ENCODE data around the gene ADAM10. TPM values are rescaled to one million over a fixed set of nuclear protein-coding genes. Genes with fewer than 3 reads are reported as not detected.

The ADAM10 gene, protein sequence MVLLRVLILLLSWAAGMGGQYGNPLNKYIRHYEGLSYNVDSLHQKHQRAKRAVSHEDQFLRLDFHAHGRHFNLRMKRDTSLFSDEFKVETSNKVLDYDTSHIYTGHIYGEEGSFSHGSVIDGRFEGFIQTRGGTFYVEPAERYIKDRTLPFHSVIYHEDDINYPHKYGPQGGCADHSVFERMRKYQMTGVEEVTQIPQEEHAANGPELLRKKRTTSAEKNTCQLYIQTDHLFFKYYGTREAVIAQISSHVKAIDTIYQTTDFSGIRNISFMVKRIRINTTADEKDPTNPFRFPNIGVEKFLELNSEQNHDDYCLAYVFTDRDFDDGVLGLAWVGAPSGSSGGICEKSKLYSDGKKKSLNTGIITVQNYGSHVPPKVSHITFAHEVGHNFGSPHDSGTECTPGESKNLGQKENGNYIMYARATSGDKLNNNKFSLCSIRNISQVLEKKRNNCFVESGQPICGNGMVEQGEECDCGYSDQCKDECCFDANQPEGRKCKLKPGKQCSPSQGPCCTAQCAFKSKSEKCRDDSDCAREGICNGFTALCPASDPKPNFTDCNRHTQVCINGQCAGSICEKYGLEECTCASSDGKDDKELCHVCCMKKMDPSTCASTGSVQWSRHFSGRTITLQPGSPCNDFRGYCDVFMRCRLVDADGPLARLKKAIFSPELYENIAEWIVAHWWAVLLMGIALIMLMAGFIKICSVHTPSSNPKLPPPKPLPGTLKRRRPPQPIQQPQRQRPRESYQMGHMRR
- total RNA-seq (10 to 100 TPM; 30.6 to 96.2 (median 37.6) TPM), polyA plus RNA-seq (10 to 100 TPM in 1 of 2 donors, 1 to 10 TPM in 1; 6.1 to 13.0 TPM)

DNA sequence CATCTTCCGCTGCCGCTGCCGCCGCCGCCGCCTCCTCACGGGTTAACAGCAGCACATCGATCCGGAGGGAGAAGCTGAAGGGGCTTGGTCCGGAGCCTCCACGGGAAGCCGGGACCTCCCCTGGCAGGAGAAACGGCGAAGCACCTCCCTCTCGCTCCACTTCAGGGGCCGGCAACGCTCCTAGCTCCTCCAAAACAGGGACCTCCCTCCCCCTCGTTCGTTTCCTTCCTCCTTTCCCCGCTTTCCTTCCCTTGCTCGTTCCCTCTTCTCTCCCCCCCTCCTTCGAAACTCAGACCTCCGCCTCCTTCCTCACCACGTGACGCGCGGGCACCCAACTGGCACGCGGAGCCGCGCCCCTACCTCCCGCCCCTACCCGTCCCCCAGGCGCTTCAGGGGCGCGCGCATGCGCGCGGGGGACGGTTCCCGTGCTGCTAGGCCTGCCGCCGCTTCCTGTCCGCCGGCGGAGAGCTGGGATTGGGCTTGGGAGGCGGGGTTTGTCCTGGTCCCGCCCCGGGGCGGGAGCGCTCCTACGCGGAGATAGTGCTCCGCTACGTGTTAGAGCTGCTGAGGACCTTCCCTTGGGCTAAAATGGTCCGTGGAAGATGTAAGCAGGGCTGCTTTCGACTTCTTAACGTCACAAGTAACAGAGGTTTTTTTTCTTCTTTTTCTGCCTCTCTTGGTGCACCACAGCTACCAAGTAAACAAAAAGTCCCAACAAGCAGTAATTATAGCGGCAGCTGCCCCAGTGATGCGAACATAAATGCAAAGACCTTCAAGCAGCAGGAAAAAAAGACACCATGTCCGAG, at the start of gene ADAM10:
Gene ADAM10, minus strand, starts transcription at position 176 of the 806 bp plus-strand sequence. Its CDS starts 173 bp downstream, at position 3.
- WGBS, 2 donors, result 1% methylated on average over 57 to 62 of the region's 62 CpGs
- TF ChIP-seq, protein P1, sequence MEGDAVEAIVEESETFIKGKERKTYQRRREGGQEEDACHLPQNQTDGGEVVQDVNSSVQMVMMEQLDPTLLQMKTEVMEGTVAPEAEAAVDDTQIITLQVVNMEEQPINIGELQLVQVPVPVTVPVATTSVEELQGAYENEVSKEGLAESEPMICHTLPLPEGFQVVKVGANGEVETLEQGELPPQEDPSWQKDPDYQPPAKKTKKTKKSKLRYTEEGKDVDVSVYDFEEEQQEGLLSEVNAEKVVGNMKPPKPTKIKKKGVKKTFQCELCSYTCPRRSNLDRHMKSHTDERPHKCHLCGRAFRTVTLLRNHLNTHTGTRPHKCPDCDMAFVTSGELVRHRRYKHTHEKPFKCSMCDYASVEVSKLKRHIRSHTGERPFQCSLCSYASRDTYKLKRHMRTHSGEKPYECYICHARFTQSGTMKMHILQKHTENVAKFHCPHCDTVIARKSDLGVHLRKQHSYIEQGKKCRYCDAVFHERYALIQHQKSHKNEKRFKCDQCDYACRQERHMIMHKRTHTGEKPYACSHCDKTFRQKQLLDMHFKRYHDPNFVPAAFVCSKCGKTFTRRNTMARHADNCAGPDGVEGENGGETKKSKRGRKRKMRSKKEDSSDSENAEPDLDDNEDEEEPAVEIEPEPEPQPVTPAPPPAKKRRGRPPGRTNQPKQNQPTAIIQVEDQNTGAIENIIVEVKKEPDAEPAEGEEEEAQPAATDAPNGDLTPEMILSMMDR (IDR thresholded peaks at IDR 0.05), result no peak
- H3K27ac ChIP-seq, result peak within 1 kb of the TSS; percentile 75 to 97 (median 90)
- H3K4me1 ChIP-seq, result peaks cover 0 to 22% (median 10%) of the 10 kb centered on the region in 3 donors
- no peaks in the 10 kb centered on the region for H3K27me3 ChIP-seq
- DNase-seq (peak; percentile 99 to 100 (median 99)), FAIRE-seq (no peak), ATAC-seq (peak; percentile 93 to 99 (median 97))
- no peaks in the 10 kb centered on the region for H3K36me3 ChIP-seq
- intact Hi-C loops (cut with DNase I), result loop anchor here in 1 of 3 donors (10.0 kb wide), 2 partner anchors 315 to 485 kb away; partner anchors contain the start of gene LIPC
- H3K9me3 ChIP-seq, result no peaks in the 10 kb centered on the region
- H3K4me3 ChIP-seq, result peak within 1 kb of the TSS; percentile 73 to 98 (median 89)

DNA sequence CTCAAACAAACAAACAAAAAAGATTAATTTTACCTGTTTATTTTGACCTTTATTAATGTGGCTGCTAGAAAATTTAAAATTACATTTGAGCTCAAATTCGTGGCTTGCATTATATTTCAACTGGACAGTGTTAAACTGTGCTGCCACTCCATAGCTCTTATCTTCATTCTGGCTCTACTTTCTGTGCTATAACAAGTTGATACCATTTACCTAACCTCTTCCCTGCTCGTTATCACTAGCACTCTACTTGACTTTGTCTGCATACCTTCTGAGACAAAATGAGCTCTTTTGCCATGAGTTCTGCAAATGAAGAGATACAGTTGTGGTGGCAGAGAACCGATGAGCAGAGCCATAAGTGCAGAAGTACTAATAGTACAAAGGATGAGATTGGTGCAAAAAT, 48.0 kb upstream of the ADAM10 start:
- DNase-seq (no peak), FAIRE-seq (no peak), ATAC-seq (no peak)
- no peaks in the 10 kb centered on the region for H3K4me1 ChIP-seq
- no peaks in the 10 kb centered on the region for H3K27me3 ChIP-seq
- H3K27ac ChIP-seq, result no peak overlapping the region
- 62 to 66% methylated on average over 3 of the region's 3 CpGs for WGBS, 2 donors
- TF ChIP-seq, protein P1 (IDR thresholded peaks at IDR 0.05), result no peak
- H3K4me3 ChIP-seq, result no peak overlapping the region
- no peaks in the 10 kb centered on the region for H3K9me3 ChIP-seq
- peaks cover 0 to 3% (median 0%) of the 10 kb centered on the region in 3 donors for H3K36me3 ChIP-seq
- intact Hi-C loops (cut with DNase I), result no loop called here

DNA sequence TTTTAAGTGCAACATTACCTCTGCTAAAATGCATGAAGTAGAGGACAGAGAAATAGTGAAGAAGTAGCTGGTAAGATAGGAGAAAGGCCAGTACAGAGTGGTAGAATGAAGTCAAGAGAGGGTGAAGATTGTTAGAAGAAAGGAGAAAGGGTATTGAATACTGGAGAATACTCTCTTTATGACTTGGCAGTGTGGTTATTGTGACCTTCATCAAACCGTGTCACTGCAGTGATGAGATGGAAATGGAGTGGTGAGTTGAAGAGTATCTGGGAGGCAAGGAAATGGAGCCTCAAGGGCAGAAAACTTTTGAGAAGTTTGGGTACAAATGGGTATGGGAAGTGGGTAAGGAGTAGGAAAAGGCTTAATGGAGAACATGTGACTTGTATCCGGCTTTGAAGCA, 46.3 kb upstream of the ADAM10 start:
- intact Hi-C loops (cut with DNase I), result no loop called here
- no peaks in the 10 kb centered on the region for H3K4me1 ChIP-seq
- H3K4me3 ChIP-seq, result no peak overlapping the region
- 66 to 68% methylated on average over 2 of the region's 2 CpGs for WGBS, 2 donors
- FAIRE-seq (no peak), ATAC-seq (no peak), DNase-seq (no peak)
- TF ChIP-seq, protein P1 (IDR thresholded peaks at IDR 0.05), result no peak
- H3K36me3 ChIP-seq, result peaks cover 0 to 3% (median 0%) of the 10 kb centered on the region in 3 donors
- H3K27me3 ChIP-seq, result no peaks in the 10 kb centered on the region
- no peak overlapping the region for H3K27ac ChIP-seq
- no peaks in the 10 kb centered on the region for H3K9me3 ChIP-seq

DNA sequence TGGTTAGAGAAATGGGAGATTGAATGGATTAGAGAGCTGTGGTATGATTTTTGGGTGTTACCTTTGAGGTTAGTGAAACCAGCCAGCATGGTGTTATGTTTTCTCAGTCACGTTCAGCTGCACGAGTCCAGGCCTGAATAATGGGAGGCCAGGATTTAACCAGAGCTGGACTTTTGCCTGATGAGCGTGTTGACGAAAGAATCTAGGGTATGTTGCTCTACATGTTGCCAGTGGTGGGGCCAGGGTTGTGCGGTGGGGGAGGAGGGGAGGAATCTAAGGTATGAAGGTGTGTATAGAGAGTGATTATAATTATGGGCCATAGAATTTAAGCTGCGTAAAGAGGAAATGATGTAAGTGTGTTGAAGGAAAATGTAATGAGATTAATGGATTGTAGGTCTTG, 44.4 kb upstream of the ADAM10 start:
- ATAC-seq, result peak in 2 of 4 donors; percentile 25 to 35
- DNase-seq, result peak in 1 of 6 donors; percentile 7
- 70 to 75% methylated on average over 6 of the region's 6 CpGs for WGBS, 2 donors
- Histone ChIP-seq H3K4me1 (no peaks in the 10 kb centered on the region), H3K27me3 (no peaks in the 10 kb centered on the region), H3K27ac (peak overlapping the region in 1 of 4 donors; percentile 23), H3K4me3 (no peak overlapping the region), H3K9me3 (no peaks in the 10 kb centered on the region), H3K36me3 (peaks cover 0 to 3% (median 0%) of the 10 kb centered on the region in 3 donors)
- no peak for FAIRE-seq
- TF ChIP-seq, protein P1 (IDR thresholded peaks at IDR 0.05), result no peak
- intact Hi-C loops (cut with DNase I), result no loop called here

Measured in pancreas (tissue), 10 donors.